Globus pallidus (tissue), 1 donor: ENCODE data around the gene SPATS2.
A peak's percentile ranks its signal among the peaks of the same experiment; 100 is the strongest.
"Not testable (repeated sequence)": the region's sequence is repeated elsewhere in the genome, so short reads cannot be mapped to it uniquely, and the experiment has no call there.

Experiments
- DNase-seq: peaks from one replicate; pipeline ENCODE4 v3.0.0-alpha.2; 2015; ENCODE audit warnings: low spot score

The SPATS2 gene

GRCh38 chr12:49470986-49471385 lies 103.7 kb downstream of the SPATS2 start:
- no peak for DNase-seq

GRCh38 chr12:49471557-49471956 lies 104.3 kb downstream of the SPATS2 start:
- no peak for DNase-seq

- DNase-seq: no peak
Measured at GRCh38 chr12:49476091-49476490, 108.8 kb downstream of the SPATS2 start.

GRCh38 chr12:49478949-49479664 lies 111.8 kb downstream of the SPATS2 start:
- no peak for DNase-seq

GRCh38 chr12:49482095-49483051 lies 115.1 kb downstream of the SPATS2 start:
- no peak for DNase-seq

- no peak for DNase-seq
Measured at GRCh38 chr12:49483619-49484018, 116.4 kb downstream of the SPATS2 start.

- DNase-seq: no peak
Measured at GRCh38 chr12:49487605-49488004, 120.3 kb downstream of the SPATS2 start.

GRCh38 chr12:49489154-49489553 lies 121.9 kb downstream of the SPATS2 start:
- no peak for DNase-seq

GRCh38 chr12:49489720-49490119 lies 122.5 kb downstream of the SPATS2 start:
- peak; percentile 7 for DNase-seq

GRCh38 chr12:49491823-49492222 lies 124.6 kb downstream of the SPATS2 start:
- DNase-seq: no peak

- no peak for DNase-seq
Measured at GRCh38 chr12:49493900-49494299, 126.6 kb downstream of the SPATS2 start.

GRCh38 chr12:49496417-49497360 lies 129.4 kb downstream of the SPATS2 start:
- peak; percentile 24 for DNase-seq

GRCh38 chr12:49501895-49502294 lies 134.6 kb downstream of the SPATS2 start:
- DNase-seq: no peak

- no peak for DNase-seq
Measured at GRCh38 chr12:49502590-49502989, 135.3 kb downstream of the SPATS2 start.

- no peak for DNase-seq
Measured at GRCh38 chr12:49503674-49504180, 136.5 kb downstream of the SPATS2 start.

- no peak for DNase-seq
Measured at GRCh38 chr12:49505672-49506071, 138.4 kb downstream of the SPATS2 start.

- DNase-seq: no peak
Measured at GRCh38 chr12:49507139-49507538, 139.9 kb downstream of the SPATS2 start.

- not testable (repeated sequence) for DNase-seq
Measured at GRCh38 chr12:49509681-49510080, 142.4 kb downstream of the SPATS2 start.

- no peak for DNase-seq
Measured at GRCh38 chr12:49511410-49511809, 144.1 kb downstream of the SPATS2 start.

- no peak for DNase-seq
Measured at GRCh38 chr12:49512546-49512945, 145.3 kb downstream of the SPATS2 start.

- no peak for DNase-seq
Measured at GRCh38 chr12:49515266-49515665, 148.0 kb downstream of the SPATS2 start.
